CD4-positive, alpha-beta T cell treated with Interleukin-21 for 1 hour (primary cell): ENCODE data around the gene NCKAP1.
"Not testable (repeated sequence)": the region's sequence is repeated elsewhere in the genome, so short reads cannot be mapped to it uniquely, and the experiment has no call there.

Experiments used
- DNase-seq: peaks from one replicate; pipeline ENCODE4 v3.0.0-alpha.2; 2020

The NCKAP1 gene

GRCh38 chr2:183037074-183037552 lies 1.1 kb downstream of the NCKAP1 start:
- no peak for DNase-seq

GRCh38 chr2:183035954-183036669 lies 2.1 kb downstream of the NCKAP1 start:
- peak; percentile 34 for DNase-seq

- no peak for DNase-seq
Observed at GRCh38 chr2:183035298-183035953, 2.8 kb downstream of the NCKAP1 start.

- DNase-seq, result no peak
Observed at GRCh38 chr2:183034806-183035205, 3.5 kb downstream of the NCKAP1 start.

- DNase-seq, result no peak
Observed at GRCh38 chr2:183033951-183034350, 4.3 kb downstream of the NCKAP1 start.

GRCh38 chr2:183031911-183032794 lies 6.1 kb downstream of the NCKAP1 start:
- DNase-seq, result no peak

- no peak for DNase-seq
Observed at GRCh38 chr2:183029219-183029618, 9.0 kb downstream of the NCKAP1 start.

- no peak for DNase-seq
Observed at GRCh38 chr2:183028108-183028507, 10.1 kb downstream of the NCKAP1 start.

GRCh38 chr2:183027443-183027842 lies 10.8 kb downstream of the NCKAP1 start:
- DNase-seq, result no peak

GRCh38 chr2:183026424-183026823 lies 11.8 kb downstream of the NCKAP1 start:
- no peak for DNase-seq

- no peak for DNase-seq
Observed at GRCh38 chr2:183025993-183026392, 12.3 kb downstream of the NCKAP1 start.

GRCh38 chr2:183024339-183025095 lies 13.7 kb downstream of the NCKAP1 start:
- DNase-seq, result no peak

- no peak for DNase-seq
Observed at GRCh38 chr2:183022711-183023110, 15.5 kb downstream of the NCKAP1 start.

GRCh38 chr2:183021613-183022012 lies 16.6 kb downstream of the NCKAP1 start:
- DNase-seq, result no peak

GRCh38 chr2:183019718-183020442 lies 18.4 kb downstream of the NCKAP1 start:
- DNase-seq, result no peak

GRCh38 chr2:183017845-183018244 lies 20.4 kb downstream of the NCKAP1 start:
- not testable (repeated sequence) for DNase-seq

GRCh38 chr2:183014005-183014404 lies 24.3 kb downstream of the NCKAP1 start:
- DNase-seq, result no peak

- DNase-seq, result no peak
Observed at GRCh38 chr2:183011743-183012142, 26.5 kb downstream of the NCKAP1 start.

GRCh38 chr2:183010112-183010511 lies 28.1 kb downstream of the NCKAP1 start:
- DNase-seq, result no peak

GRCh38 chr2:183009249-183009899 lies 28.9 kb downstream of the NCKAP1 start:
- no peak for DNase-seq

GRCh38 chr2:183001948-183002347 lies 36.3 kb downstream of the NCKAP1 start:
- DNase-seq, result no peak
